K562 (cell line): ENCODE data around the gene CRNKL1. TPM values are rescaled to one million over a fixed set of nuclear protein-coding genes. Genes with fewer than 3 reads are reported as not detected.
A peak's percentile ranks its signal among the peaks of the same experiment; 100 is the strongest.

Source experiments
- ATAC-seq: fragments of 200-7000 bp; cut with Tn5 transposase; 3 replicates; pipeline ENCODE4 v1.9.1; 2020; ENCODE audit warnings: moderate library complexity
- BruUV-seq: library from RNA; stranded (reverse); fragments of 400-500 nt; replicated peaks from 2 replicates; lab custom pipeline; 2021; lab: Mats Ljungman, UMichigan
- CTCF ChIA-PET: fragments of 300-600 bp; formaldehyde crosslinking; extraction: SDS; loops from one replicate; lab custom pipeline; 2021; ENCODE audit warnings: low intra/inter-chr PET ratio; lab: Yijun Ruan, JAX
- POLR2A ChIA-PET: fragments of 300-600, 350-650 bp; sonication (Branson Sonifier 250); formaldehyde crosslinking; extraction: SDS; loops from one replicate; lab custom pipeline; 2021; ENCODE audit warnings: antibody characterized with exemption, inconsistent platforms; lab: Yijun Ruan, JAX
- DNase-seq, 4 experiments: peaks; one replicate each; pipeline versions ENCODE4 v3.0.0 to v3.0.0-alpha.2; 2011 to 2018; ENCODE audit warnings: low spot score in 3 of 4, mixed read lengths in 3 of 4; ENCODE audit errors: extremely low read depth in 1 of 4
- FAIRE-seq: peaks from 2 replicates; lab custom pipeline; 2011; peaks lifted over from hg19 to GRCh38; lab: Jason Lieb, UNC
- H2AFZ ChIP-seq: 2 replicates; pipeline ENCODE4 v1.6.0; 2011; ENCODE audit warnings: low read depth, low read length, control low read depth, inconsistent platforms
- H3K27ac ChIP-seq: fragments of 200-600 bp; 3 replicates; pipeline ENCODE4 v1.8.0; 2011; ENCODE audit warnings: low read depth, mild to moderate bottlenecking, control low read depth, inconsistent platforms, low read length, moderate library complexity, mixed read lengths; ENCODE audit errors: extremely low read depth
- H3K27me3 ChIP-seq, 2 experiments: fragments of 300-600 bp in 1 of 2; 2 replicates in 1 of 2; 3 replicates in 1 of 2; pipeline versions ENCODE4 v1.6.0 to v1.8.0; 2011; ENCODE audit warnings: inconsistent platforms in 2 of 2, low read length in 2 of 2, mild to moderate bottlenecking in 1 of 2, mixed read lengths in 1 of 2, moderate library complexity in 1 of 2; ENCODE audit not compliant: control insufficient read depth in 2 of 2, insufficient read depth in 2 of 2
- H3K36me3 ChIP-seq: fragments of 300-600 bp; 3 replicates; pipeline ENCODE4 v1.8.0; 2011; ENCODE audit warnings: mild to moderate bottlenecking, low read length, inconsistent platforms; ENCODE audit not compliant: control insufficient read depth, insufficient read depth
- H3K4me1 ChIP-seq, 2 experiments: fragments of 200-600 bp in 1 of 2; replicated peaks in 1 of 2; 2 replicates in 1 of 2; 3 replicates in 1 of 2; pipeline versions ENCODE4 v1.5.1 to v1.8.0; 2011; ENCODE audit warnings: inconsistent platforms in 2 of 2, low read length in 2 of 2, mild to moderate bottlenecking in 1 of 2, mixed read lengths in 1 of 2, moderate library complexity in 1 of 2; ENCODE audit not compliant: control insufficient read depth in 2 of 2, insufficient read depth in 2 of 2
- H3K4me2 ChIP-seq: 2 replicates; pipeline ENCODE4 v1.6.1; 2011; ENCODE audit warnings: low read length, control low read depth, inconsistent platforms, mixed read lengths; ENCODE audit not compliant: insufficient read depth
- H3K4me3 ChIP-seq: fragments of 200-600 bp; sonication (generic), shearing (Covaris generic); 2 replicates; pipeline ENCODE4 v1.5.1; 2016; ENCODE audit warnings: control low read depth, inconsistent platforms
- H3K79me2 ChIP-seq: fragments of 200-600 bp; 3 replicates; pipeline ENCODE4 v1.8.0; 2011; ENCODE audit warnings: low read length, inconsistent platforms; ENCODE audit not compliant: control insufficient read depth, insufficient read depth
- H3K9ac ChIP-seq, 2 experiments: 2 replicates each; pipeline versions ENCODE4 v1.6.0 to v1.6.1; 2011; ENCODE audit warnings: low read depth in 2 of 2, low read length in 2 of 2, control low read depth in 1 of 2, inconsistent platforms in 1 of 2, mild to moderate bottlenecking in 1 of 2, mixed read lengths in 1 of 2; ENCODE audit not compliant: insufficient read depth in 1 of 2
- H3K9me1 ChIP-seq: one replicate; pipeline ENCODE4 v1.6.0; 2011; ENCODE audit warnings: inconsistent platforms, mild to moderate bottlenecking, low read length, moderate library complexity; ENCODE audit not compliant: control insufficient read depth, insufficient read depth
- H3K9me3 ChIP-seq: replicated peaks from 2 replicates; pipeline ENCODE4 v1.5.1; 2011; ENCODE audit warnings: low read depth, low read length, inconsistent platforms; ENCODE audit not compliant: control insufficient read depth, insufficient read depth
- H4K20me1 ChIP-seq: replicated peaks from 2 replicates; pipeline ENCODE4 v1.6.1; 2011; ENCODE audit warnings: low read length, inconsistent platforms, mixed read lengths; ENCODE audit not compliant: control insufficient read depth, insufficient read depth
- ATF3 ChIP-seq, 2 experiments: fragments of 450-650 bp in 1 of 2; sonication (generic) in 1 of 2; formaldehyde crosslinking in 1 of 2; IDR thresholded peaks in 1 of 2; conservative IDR thresholded peaks in 1 of 2; 2 replicates each; pipeline versions ENCODE4 v1.6.1 to v1.8.1; 2016 to 2023; ENCODE audit warnings: mild to moderate bottlenecking in 2 of 2, moderate library complexity in 2 of 2, inconsistent platforms in 1 of 2, missing genetic modification reagents in 1 of 2
- CEBPB ChIP-seq: fragments of 450-650 bp; IDR thresholded peaks from 2 replicates; pipeline ENCODE4 v1.6.1; 2016; ENCODE audit warnings: missing genetic modification characterization, missing compliant biosample characterization
- CEBPG ChIP-seq, 3 experiments: fragments of 200-800 bp in 1 of 3; sonication (Bioruptor generic) in 1 of 3; sonication (generic) in 1 of 3; formaldehyde crosslinking in 1 of 3; IDR thresholded peaks in 2 of 3; conservative IDR thresholded peaks in 1 of 3; 2 replicates each; pipeline versions ENCODE4 v1.6.1 to v1.8.0; 2016 to 2022; ENCODE audit warnings: missing compliant biosample characterization in 2 of 3, missing genetic modification characterization in 2 of 3, mild to moderate bottlenecking in 1 of 3, missing genetic modification reagents in 1 of 3
- WGBS: fragments of 100-300 bp; shearing (Covaris generic); methylation state at CpG from one replicate; pipeline ENCODE4 v1.1.6; 2016; ENCODE audit warnings: low coverage, mixed read lengths; ENCODE audit not compliant: insufficient coverage; ENCODE audit errors: missing lambda C conversion rate; 5-methylcytosine and 5-hydroxymethylcytosine counted together
- in situ Hi-C: fragments of 300-500 bp; cut with MboI; formaldehyde crosslinking; loops from 4 replicates; pipeline ENCODE4 v1.15.0; 2018; ENCODE audit warnings: inconsistent platforms, mixed read lengths
- intact Hi-C: fragments of 100-400 bp; cut with micrococcal nuclease; formaldehyde crosslinking; loops from 2 replicates; pipeline ENCODE4 v1.14.2; 2022
- polyA plus RNA-seq, 8 experiments: library from polyadenylated mRNA; depleted of rRNA in 4 of 8; stranded (reverse) in 5 of 8; unstranded in 3 of 8; fragments of >200 nt; fragmentation: Nextera tagmentation in 2 of 8; fragmentation: Illumina TruSeq in 1 of 8; extraction: Ambion mirVana in 2 of 8; extraction: Trizol in 1 of 8; gene quantifications; 2 replicates each; pipeline versions ENCODE4 v1.2.1 to v1.2.3, GENCODE V29; 2011 to 2014; ENCODE audit warnings: inconsistent platforms in 1 of 8, missing spikeins in 1 of 8
- total RNA-seq, 7 experiments: library from RNA; depleted of rRNA in 6 of 7; stranded (reverse); fragments of >200 nt in 6 of 7; fragmentation: Illumina TruSeq in 2 of 7; extraction: Trizol in 2 of 7; gene quantifications; 2 replicates each; pipeline versions ENCODE4 v1.2.1 to v1.2.3, GENCODE V29; 2011 to 2021; ENCODE audit warnings: low replicate concordance in 1 of 7

Gene CRNKL1
- total and polyA plus RNA-seq, 9 of the 15 experiments (the other 6 are each of a cell fraction or from before 2014, with no cell fraction given): 8.1 to 17.0 (median 11.7) TPM

- in situ Hi-C loops: loop anchor here (25.0 kb wide), 2 partner anchors 477 to 727 kb away; no protein-coding TSS in a partner anchor
- no peak overlapping the region for H3K9ac ChIP-seq
- TF ChIP-seq CEBPB (tag) (no peak), CEBPG (CRISPR knock-in tag; IDR thresholded peaks at IDR 0.05) (no peak), CEBPG (tag; conservative IDR thresholded peaks at IDR 0.05 in 1 of 2, IDR thresholded peaks at IDR 0.05 in 1 of 2) (peak in 1 of 2 experiments; percentile 50; a peak in 1 of 4 replicates), ATF3 (IDR thresholded peaks at IDR 0.05) (peak; percentile 34; the same call in 1 of the 2 replicates), ATF3 (CRISPR knock-in tag; conservative IDR thresholded peaks at IDR 0.05) (no peak)
- H3K27me3 ChIP-seq: no peaks in the 10 kb centered on the region
- no peak for DNase-seq
- H3K27ac ChIP-seq: no peak overlapping the region
- H3K4me3 ChIP-seq: no peak overlapping the region
- H3K4me2 ChIP-seq: no peak overlapping the region
- no peaks in the 10 kb centered on the region for H3K79me2 ChIP-seq
- H2AFZ ChIP-seq: no peak overlapping the region
- no peaks in the 10 kb centered on the region for H3K36me3 ChIP-seq
- no peaks in the 10 kb centered on the region for H3K9me1 ChIP-seq
- WGBS: 10% methylated on average over 9 of the region's 9 CpGs
- POLR2A ChIA-PET: no interaction called here
- FAIRE-seq: no peak
- CTCF ChIA-PET: no interaction called here
- no TSS peak for BruUV-seq
- H4K20me1 ChIP-seq: no peaks in the 10 kb centered on the region
- intact Hi-C loops: loop anchor here (10.0 kb wide), 1 partner anchor 510 kb away; no protein-coding TSS in a partner anchor
- ATAC-seq: no peak
- H3K9me3 ChIP-seq: no peaks in the 10 kb centered on the region
- no peaks in the 10 kb centered on the region for H3K4me1 ChIP-seq
Measured at GRCh38 chr20:20085071-20085470, 32.8 kb upstream of the CRNKL1 start.
